HUES6 (cell line): ENCODE data around the gene CGB2.
"Not testable (repeated sequence)": the region's sequence is repeated elsewhere in the genome, so short reads cannot be mapped to it uniquely, and the experiment has no call there.

ENCODE experiments used
- H3K27ac ChIP-seq: 2 replicates; pipeline ENCODE4 v1.7.0; 2013; ENCODE audit warnings: low read depth, mild to moderate bottlenecking, low read length, inconsistent platforms
- H3K27me3 ChIP-seq: 2 replicates; pipeline ENCODE4 v1.6.1; 2013; ENCODE audit warnings: low read length; ENCODE audit not compliant: control insufficient read depth, insufficient read depth
- H3K36me3 ChIP-seq: 2 replicates; pipeline ENCODE4 v1.6.1; 2013; ENCODE audit warnings: low read length; ENCODE audit not compliant: control insufficient read depth, insufficient read depth
- H3K4me1 ChIP-seq: 2 replicates; pipeline ENCODE4 v1.6.1; 2013; ENCODE audit warnings: low read length; ENCODE audit not compliant: control insufficient read depth, insufficient read depth
- H3K4me3 ChIP-seq: 2 replicates; pipeline ENCODE4 v1.5.1; 2013; ENCODE audit warnings: low read depth, low read length
- H3K9ac ChIP-seq: one replicate; pipeline ENCODE4 v1.6.1; 2013; ENCODE audit warnings: mild to moderate bottlenecking, low read length
- H3K9me3 ChIP-seq: 2 replicates; pipeline ENCODE4 v1.6.1; 2013; ENCODE audit warnings: low read depth, low read length; ENCODE audit not compliant: control insufficient read depth, insufficient read depth

Gene CGB2

DNA sequence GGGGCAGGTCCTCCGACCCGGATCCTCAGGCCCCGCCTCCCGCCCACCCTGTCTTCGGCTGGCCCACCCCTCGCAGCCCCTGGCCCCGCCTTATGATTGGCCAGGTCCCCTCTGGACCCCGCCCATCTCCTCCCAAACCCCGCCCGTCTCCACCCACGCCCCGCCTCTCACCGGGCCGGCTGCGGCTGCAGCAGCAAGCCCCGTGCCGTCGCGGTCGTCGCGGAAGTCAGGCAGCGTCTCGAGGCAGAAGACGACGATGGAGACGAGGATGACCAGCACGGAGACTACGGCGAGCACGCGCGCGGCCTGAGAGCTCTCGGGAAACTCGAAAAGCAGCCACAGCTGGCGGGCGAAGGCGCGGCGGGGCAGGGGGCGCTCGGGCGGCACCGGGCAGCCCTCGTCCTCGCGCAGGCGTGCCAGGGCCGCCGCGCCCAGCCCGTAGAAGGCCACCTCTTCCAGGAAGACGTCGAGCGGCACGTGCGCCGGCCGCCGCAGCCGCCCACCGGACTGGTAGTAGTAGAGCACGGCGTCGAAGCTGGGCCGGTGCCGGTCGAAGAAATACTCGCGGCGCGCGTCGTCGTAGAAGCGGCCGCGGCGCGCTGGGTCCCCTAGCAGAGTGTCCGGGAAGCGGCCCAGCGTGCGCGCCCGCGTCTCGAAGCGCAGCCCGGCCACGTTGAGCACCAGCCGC is 40.3 kb downstream of the CGB2 start:
- Histone ChIP-seq H3K4me3 (peak overlapping the region; percentile 46; the same call in 1 of the 2 replicates), H3K27ac (no peak overlapping the region), H3K4me1 (peaks cover 6% of the 10 kb centered on the region; the same call in 1 of the 2 replicates), H3K9ac (no peak overlapping the region), H3K9me3 (0 out of 2 replicates have a peak, but pooled peaks cover 3% of the 10 kb centered on the region), H3K36me3 (no peaks in the 10 kb centered on the region), H3K27me3 (peaks cover 76% of the 10 kb centered on the region)

DNA sequence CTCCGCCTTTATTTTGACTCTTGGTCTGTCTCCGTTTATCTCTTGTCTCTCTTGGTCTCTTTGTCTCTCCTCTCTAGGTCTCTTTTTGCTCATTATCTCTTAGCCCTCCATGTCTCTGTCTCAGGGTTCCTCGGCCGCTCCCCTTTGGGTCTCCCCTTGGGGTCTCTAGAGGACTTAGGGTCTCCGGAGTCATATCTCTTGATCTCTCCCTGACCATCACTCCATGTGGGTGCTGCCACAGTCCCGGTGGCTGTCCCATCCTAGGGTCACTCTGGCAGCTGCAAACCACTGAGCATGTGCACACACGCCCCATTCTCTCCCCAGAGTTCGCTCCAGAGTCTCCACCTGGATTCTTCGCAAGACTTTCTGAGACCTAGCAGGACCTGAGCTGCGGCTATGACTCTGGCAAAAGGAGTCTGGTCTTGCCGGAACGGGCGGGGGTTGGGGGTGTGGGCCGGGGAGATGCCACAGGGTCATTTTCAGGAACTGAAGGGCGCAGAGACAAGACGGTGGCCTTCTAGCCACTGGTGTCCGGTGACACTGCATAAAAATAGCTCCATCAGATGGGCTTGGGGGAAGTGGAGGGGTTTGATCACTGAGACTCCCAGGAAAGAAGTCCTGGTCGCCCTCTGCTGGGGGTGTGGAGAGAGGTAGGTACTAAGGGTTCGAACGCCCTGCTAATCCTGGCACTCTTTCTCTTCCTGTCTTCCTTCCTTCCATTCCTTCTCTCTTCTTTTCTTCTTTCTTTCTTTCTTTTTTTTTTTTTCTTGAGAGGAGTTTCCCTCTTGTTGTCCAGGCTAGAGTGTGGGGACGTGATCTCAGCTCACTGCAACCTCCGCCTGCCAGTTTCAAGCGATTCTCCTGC is 42.1 kb downstream of the CGB2 start:
- Histone ChIP-seq H3K4me3 (no peak overlapping the region), H3K36me3 (no peaks in the 10 kb centered on the region), H3K27ac (no peak overlapping the region), H3K27me3 (peaks cover 60% of the 10 kb centered on the region), H3K9ac (no peak overlapping the region), H3K9me3 (0 out of 2 replicates have a peak, but pooled peaks cover 3% of the 10 kb centered on the region), H3K4me1 (peaks cover 6% of the 10 kb centered on the region; the same call in 1 of the 2 replicates)

DNA sequence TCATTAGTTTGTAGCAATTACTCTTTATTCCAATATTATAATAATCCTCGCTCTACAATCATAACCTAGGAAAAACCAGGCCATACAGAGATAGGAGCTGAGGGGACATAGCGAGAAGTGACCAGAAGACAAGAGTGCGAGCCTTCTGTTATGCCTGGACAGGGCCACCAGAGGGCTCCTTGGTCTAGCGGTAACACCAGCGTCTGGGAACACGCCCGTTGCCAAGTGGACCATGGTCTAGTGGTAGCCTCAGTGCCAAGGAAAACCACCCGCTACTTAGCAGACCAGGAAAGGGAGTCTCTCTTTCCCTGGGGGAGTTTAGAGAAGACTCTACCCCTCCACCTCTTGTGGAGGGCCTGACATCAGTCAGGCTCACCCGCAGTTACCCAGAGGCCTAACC is 43.2 kb downstream of the CGB2 start:
- not testable (repeated sequence) for H3K36me3 ChIP-seq, H3K9me3 ChIP-seq, H3K27ac ChIP-seq, H3K4me1 ChIP-seq, H3K9ac ChIP-seq, H3K4me3 ChIP-seq
- H3K27me3 ChIP-seq: peaks cover 49% of the 10 kb centered on the region

DNA sequence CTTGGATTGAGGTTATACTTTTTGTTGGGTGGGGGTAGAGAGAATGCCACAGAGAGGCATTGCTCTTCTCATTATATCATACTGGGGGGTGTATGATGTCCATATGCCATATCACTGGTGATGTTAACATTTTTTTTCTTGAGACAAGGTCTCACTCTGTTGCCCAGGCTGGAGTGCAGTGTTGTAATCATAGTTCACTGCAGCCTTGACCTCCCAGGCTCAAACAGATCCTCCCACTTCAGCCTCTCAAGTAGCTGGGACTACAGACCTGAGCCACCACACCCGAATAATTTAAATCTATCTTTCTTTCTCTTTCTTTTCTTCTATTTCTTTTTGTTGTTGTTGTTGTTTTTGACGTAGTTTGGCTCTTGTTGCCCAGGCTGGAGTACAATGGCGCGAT is 48.7 kb downstream of the CGB2 start:
- H3K4me1 ChIP-seq: no peaks in the 10 kb centered on the region

DNA sequence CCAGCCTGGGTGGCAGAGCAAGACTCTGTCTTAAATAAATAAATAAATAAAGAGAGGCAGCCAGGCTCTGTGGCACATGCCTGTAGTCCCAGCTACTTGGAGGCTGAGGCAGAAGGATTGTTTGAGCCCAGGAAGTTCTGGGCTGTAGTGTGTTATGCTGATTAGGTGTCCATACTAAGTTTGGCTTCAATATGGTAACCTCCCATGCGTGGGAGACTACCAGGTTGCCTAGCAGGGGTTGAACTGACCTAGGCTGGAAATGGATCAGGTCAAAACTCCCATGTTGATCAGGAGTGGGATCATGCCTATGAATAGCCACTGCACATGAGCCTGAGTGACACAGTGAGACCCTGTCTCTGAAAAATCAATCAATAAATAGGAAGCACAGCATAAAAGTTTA is 49.6 kb downstream of the CGB2 start:
- Histone ChIP-seq H3K36me3 (peaks cover 1% of the 10 kb centered on the region), H3K4me1 (peaks cover 1% of the 10 kb centered on the region; the same call in 1 of the 2 replicates), H3K4me3 (no peak overlapping the region), H3K9me3 (0 out of 2 replicates have a peak, but pooled peaks cover 5% of the 10 kb centered on the region), H3K9ac (no peak overlapping the region), H3K27ac (no peak overlapping the region), H3K27me3 (0 out of 2 replicates have a peak, but pooled peaks cover 3% of the 10 kb centered on the region)

More for the DNA sequence above, 48.7 kb downstream of the CGB2 start:
- Histone ChIP-seq H3K4me3 (no peak overlapping the region), H3K9ac (no peak overlapping the region), H3K27ac (no peak overlapping the region), H3K27me3 (0 out of 2 replicates have a peak, but pooled peaks cover 3% of the 10 kb centered on the region), H3K36me3 (no peaks in the 10 kb centered on the region), H3K9me3 (0 out of 2 replicates have a peak, but pooled peaks cover 5% of the 10 kb centered on the region)
